VCaP (cell line): ENCODE results near the gene BBX.

Experiments
- H3K27ac ChIP-seq: fragments of 450-650 bp; 2 replicates; pipeline ENCODE4 v1.5.1; 2017
- CTCF ChIP-seq: fragments of 450-650 bp; conservative IDR thresholded peaks from 2 replicates; pipeline ENCODE4 v1.5.1; 2017; ENCODE audit warnings: mild to moderate bottlenecking, moderate library complexity

BBX gene

GRCh38 chr3:107800710-107801109 is 277.9 kb downstream of the BBX start:
- no peak for TF ChIP-seq CTCF
- no peak overlapping the region for H3K27ac ChIP-seq

GRCh38 chr3:107803170-107803569 is 280.4 kb downstream of the BBX start:
- no peak for TF ChIP-seq CTCF
- H3K27ac ChIP-seq: no peak overlapping the region

GRCh38 chr3:107806021-107806420 is 283.3 kb downstream of the BBX start:
- no peak for TF ChIP-seq CTCF
- peak overlapping the region; percentile 15; the same call in 1 of the 2 replicates for H3K27ac ChIP-seq

DNA sequence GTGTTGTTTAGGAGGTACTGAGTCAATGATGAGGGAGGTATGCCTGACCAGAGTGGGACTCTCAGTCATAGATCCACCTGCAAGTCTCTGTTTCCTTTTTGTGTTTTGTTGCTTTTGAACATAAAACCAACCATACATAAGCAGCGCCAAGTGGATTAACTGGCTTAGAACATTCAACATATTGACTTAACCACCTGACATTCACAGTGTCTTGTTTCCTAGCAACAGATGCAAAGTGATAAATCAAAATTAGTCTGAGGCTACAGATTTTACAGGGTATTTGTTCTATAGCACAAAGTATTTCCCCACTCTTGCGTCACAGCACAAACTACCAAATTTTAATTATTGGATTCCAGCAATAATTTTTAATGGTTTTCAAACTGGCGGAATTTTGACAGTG is 283.8 kb downstream of the BBX start:
- no peak for TF ChIP-seq CTCF
- H3K27ac ChIP-seq: peak overlapping the region; percentile 15; the same call in 1 of the 2 replicates

GRCh38 chr3:107810171-107811071 is 287.7 kb downstream of the BBX start:
- no peak overlapping the region for H3K27ac ChIP-seq

DNA sequence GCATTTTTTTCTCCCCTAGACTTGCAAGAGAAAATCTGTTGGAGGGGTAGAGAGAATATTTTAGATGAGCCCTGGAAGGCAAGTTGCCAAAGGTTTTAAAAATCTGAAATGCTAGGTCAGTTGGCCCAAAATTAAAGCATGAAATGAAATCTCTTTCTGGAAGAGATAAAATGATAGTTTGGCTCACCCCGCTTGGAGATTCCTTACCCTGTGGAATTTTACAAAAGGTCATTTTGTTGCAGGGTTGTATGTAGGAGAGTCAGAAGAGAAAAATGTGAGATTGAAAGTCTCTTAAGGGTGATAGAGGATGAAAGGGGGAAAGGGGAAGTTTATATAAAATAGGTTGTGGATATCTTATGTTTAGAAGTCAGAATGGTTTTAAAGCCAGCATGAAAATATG is 290.3 kb downstream of the BBX start:
- no peak overlapping the region for H3K27ac ChIP-seq
- no peak for TF ChIP-seq CTCF

More at GRCh38 chr3:107810171-107811071, 287.7 kb downstream of the BBX start:
- TF ChIP-seq CTCF: no peak

GRCh38 chr3:107816107-107816506 is 293.3 kb downstream of the BBX start:
- no peak for TF ChIP-seq CTCF
- no peak overlapping the region for H3K27ac ChIP-seq
